Gastroesophageal sphincter (tissue), 3 donors: ENCODE measurements around the gene APOBEC3C.

Source experiments
- CTCF ChIP-seq, 4 experiments: fragments of 200-600 bp in 2 of 4; fragments of 450-650 bp in 2 of 4; sonication (generic) in 1 of 4; IDR thresholded peaks; one replicate each; pipeline ENCODE4 v1.5.1; 2017 to 2019; ENCODE audit warnings: antibody characterized with exemption in 4 of 4, mild to moderate bottlenecking in 2 of 4, moderate library complexity in 2 of 4
- EP300 ChIP-seq: sonication (generic); formaldehyde crosslinking; IDR thresholded peaks from one replicate; pipeline ENCODE4 v1.6.1; 2017; ENCODE audit warnings: antibody characterized with exemption, mild to moderate bottlenecking
- POLR2A ChIP-seq, 2 donors: fragments of 450-650 bp; IDR thresholded peaks; one replicate each; pipeline ENCODE4 v1.6.1; 2017; ENCODE audit warnings: antibody characterized with exemption in 2 of 2, mild to moderate bottlenecking in 2 of 2, moderate library complexity in 1 of 2
- POLR2AphosphoS5 ChIP-seq: sonication (generic); formaldehyde crosslinking; IDR thresholded peaks from one replicate; pipeline ENCODE4 v1.6.1; 2017; ENCODE audit warnings: antibody characterized with exemption

- no peak for TF ChIP-seq CTCF (IDR thresholded peaks at IDR 0.05)
- no peak for TF ChIP-seq POLR2A (IDR thresholded peaks at IDR 0.05)
- no peak for TF ChIP-seq EP300
- TF ChIP-seq POLR2AphosphoS5 = no peak
Observed at GRCh38 chr22:39041908-39042307, 27.9 kb downstream of the APOBEC3C start.
